Erythroblast (primary cell): ENCODE results near the gene CNIH2.

Experiments
- DNase-seq, 2 experiments: peaks; one replicate each; lab custom pipeline; 2025; lab: John Stamatoyannopoulos, UW
- GATA1 ChIP-seq: IDR thresholded peaks from 2 replicates; pipeline ENCODE4 v1.6.1; 2011; ENCODE audit warnings: low read depth, mild to moderate bottlenecking, control low read depth, low read length, moderate library complexity
- POLR2A ChIP-seq: IDR thresholded peaks from 2 replicates; pipeline ENCODE4 v1.6.1; 2011; ENCODE audit warnings: mild to moderate bottlenecking, low read length

Gene CNIH2

DNA sequence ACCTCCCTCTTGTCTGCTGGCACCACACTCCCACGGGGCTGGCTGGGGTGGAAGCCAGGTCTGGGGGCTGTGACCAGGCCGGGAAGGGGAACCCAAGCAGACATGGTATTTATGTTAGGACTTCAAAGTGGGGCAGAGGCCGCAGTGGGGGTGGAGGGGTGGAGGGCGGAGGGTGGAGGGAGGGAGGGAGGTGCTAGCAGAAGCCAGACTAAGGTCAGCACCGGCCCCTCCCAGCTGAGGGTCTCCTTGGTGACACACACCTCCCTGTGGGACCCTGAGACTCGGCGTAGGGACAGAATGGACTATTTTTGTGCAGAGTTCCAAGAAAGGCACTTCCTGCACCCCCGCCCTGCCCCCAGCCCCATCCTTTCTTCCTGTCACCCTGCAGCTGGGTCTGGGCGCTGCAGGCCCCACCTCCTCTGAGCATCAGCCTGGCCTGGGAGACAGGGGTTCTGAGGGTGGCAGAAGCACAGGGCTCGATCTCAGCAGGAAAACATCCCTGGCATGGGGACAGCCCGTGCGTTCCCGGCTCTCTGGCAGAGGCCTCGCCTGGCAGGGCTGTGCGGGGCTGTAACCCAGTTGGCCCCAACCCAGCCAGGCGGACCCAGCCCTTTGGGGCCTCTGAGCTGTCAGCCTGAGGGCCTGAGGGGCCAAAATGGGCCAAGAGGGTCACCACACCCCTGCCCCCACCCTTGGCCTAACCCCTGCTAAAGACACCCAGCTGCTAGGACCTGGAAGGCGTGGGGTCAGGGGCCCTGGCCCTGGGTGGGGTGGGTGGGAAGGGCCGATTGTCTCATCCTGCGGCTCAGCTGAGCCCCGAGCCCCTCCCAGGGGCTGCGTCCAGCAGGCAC, 48.5 kb downstream of the CNIH2 start:
- TF ChIP-seq GATA1 (no peak), POLR2A (no peak)
- no peak for DNase-seq

DNA sequence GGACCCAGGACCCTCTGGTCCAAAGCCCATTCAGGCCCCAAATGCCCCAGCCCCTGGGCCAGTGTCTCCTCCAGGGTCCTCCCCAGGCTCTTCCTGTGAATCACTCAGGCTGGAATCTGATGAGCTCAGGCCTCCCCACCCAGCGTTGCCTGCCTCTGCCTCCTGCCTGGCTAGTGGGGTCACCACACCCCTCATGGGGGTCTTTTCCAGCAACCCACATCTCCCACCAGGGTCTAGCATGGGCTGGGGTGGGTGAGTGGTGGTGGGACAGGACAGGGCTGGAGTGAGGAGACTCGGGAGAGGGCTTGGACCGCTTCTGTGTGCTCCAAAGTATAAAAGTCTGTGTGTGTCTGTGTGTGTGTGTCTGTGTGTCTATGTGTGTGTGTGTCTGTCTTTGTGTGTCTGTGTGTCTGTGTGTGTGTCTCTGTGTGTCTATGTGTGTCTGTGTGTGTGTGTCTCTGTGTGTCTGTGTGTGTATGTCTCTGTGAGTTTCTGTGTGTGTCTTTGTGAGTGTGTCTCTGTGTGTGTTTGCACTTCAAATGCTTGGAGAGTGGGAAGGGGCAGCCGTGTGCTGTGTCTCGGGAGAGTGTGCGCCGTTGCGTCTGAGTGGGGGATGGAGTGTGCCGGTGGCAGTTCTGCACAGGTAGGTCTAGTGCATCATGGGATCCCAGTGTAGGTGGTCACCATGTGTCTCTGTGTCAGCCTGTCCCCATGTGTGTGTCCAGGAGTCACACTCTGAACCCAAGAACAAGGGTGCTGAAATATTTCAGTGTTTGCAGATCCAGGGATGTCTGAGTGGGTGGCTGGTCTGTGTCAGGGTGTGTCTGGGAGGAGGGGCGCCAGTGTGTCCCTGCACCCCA, 49.4 kb downstream of the CNIH2 start:
- no peak for DNase-seq
- TF ChIP-seq GATA1, result no peak
- TF ChIP-seq POLR2A, result no peak

DNA sequence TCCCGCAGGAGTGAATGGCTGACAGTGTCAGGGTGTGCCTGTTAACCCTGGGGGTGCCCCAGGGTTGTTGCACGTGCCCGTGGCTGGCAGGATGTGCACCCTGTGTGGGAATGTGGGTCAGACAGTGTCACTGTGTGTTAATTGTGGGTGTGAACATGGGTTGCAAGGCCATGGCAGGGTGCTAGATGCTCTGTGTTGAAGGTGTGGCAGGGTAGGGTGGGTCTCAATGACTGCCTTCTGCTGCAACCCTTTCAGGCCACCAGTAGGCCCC, 50.0 kb downstream of the CNIH2 start:
- DNase-seq, result no peak
- TF ChIP-seq POLR2A, result no peak
- no peak for TF ChIP-seq GATA1

DNA sequence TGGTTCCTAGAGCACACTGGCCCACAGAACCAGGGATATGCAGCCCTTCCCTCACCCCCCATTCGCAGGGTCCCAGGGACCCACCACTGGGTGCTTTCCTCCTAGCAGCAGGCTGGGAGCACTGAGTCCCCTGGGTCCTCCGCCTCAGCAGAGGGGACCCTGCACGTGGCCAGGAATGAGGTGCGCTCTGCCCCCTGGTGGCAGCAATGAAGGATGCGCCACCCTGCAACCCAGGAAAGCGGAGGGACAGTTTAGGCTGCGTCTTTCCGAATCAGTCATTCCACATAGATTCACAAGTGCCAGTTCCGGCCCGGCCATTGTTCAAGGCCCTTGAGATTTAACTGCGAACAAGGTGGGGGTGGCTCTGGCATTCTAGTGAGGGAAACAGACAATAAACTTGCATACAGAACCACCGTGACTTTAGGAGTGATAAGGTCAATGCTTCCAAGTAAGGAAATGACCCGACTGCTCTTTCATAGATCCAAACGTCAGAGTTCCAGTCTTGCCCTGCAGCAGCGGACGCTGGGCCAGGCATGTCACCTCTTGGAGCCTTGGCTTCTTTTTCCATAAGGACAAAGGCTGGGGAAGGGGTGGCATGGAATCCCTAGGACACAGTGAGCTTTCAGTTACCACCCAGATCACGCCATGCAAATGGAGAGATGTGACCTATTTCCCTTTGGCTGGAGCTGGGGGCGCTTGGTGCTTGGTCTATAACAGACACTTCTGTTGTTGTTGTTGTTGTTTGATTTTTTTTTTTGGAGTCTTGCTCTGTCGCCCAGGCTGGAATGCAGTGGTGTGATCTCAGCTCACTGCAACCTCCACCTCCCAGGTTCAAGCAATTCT, 50.5 kb downstream of the CNIH2 start:
- TF ChIP-seq POLR2A (no peak), GATA1 (no peak)
- peak; percentile 75 to 86 for DNase-seq

DNA sequence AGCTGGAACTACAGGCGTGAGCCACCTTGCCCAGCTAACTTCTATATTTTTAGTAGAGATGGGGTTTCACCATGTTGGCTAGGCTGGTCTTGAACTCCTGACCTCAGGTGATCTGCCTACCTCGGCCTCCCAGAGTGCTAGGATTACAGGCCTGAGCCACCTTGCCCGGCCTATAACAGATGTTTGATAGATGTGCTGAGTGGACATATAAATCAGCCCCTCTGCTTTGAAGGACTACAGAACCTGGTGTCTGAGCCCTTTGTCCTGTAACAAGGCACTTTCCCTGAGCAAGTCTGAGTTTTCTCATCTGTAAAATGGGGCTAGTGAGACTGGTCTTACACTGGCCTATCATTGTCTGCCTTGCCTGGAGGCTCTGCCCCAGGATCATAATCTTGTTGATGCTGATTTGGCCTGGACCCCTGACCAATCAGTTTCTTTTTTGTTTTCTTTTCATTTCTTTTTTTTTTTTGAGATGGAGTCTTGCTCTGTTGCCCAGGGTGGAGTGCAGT, 51.2 kb downstream of the CNIH2 start:
- no peak for TF ChIP-seq POLR2A
- no peak for TF ChIP-seq GATA1
- DNase-seq, result no peak

DNA sequence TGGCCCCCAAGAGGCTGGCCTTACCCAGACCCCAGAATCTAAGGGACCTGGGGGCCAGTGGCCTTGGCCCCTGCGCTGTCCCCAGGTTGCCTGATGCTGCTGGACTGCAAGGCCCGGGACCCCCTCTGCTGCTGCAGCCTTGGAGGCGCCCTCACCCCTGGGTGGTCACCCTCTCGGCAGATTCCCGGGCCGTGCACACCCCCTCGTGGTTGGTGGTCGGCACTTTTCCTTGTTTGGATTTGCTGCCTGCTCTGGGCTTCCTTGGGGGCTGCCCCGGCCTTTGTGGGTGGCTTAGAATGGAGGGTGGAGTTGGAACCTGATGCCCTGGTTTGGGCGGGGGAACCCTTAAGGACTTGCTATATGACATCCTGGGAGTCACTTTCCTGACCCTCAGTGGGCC, 53.0 kb downstream of the CNIH2 start:
- no peak for DNase-seq

DNA sequence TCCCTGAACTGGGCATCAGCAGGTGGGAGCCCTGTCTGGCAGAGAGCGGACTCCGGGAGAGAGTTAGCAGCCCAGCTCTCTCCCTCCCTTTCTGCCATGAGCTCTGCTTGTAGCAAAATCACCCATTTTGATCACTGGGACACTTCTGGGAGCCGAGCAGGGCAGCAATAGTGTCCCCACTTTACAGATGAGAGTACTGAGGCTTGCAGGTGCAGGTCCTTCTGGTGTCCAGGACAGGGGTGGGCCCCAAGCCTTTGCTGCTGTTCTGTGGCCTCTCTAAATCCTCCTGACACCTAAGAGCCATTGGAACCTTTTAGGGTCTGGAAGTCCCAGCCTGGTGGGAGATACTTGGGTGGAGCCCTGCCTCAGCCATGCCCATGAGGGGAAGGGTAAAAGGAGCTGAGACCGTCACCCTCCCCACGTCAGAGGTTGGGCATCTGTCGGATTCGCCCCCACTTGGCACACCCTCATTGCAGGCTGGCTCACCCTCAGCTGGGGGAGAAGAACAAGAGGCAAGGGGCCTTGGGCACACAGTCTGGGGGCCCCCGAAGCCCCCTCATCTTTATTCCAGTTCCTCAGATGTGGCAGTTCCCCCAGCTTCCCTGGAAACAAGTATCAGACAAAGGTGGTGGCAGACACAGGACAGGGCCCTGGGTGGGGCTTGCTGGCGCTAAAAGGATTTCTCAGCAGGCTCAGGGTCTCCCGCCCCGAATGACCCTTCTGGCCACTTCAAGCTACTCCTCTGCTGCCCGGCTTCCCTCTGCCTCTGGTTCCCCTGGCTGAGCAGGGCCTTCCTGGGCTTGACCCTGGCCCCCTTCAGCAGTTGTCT, 53.8 kb downstream of the CNIH2 start:
- DNase-seq, result no peak
- no peak for TF ChIP-seq POLR2A
- no peak for TF ChIP-seq GATA1

More for the DNA sequence above, 53.0 kb downstream of the CNIH2 start:
- TF ChIP-seq GATA1 (no peak), POLR2A (no peak)

DNA sequence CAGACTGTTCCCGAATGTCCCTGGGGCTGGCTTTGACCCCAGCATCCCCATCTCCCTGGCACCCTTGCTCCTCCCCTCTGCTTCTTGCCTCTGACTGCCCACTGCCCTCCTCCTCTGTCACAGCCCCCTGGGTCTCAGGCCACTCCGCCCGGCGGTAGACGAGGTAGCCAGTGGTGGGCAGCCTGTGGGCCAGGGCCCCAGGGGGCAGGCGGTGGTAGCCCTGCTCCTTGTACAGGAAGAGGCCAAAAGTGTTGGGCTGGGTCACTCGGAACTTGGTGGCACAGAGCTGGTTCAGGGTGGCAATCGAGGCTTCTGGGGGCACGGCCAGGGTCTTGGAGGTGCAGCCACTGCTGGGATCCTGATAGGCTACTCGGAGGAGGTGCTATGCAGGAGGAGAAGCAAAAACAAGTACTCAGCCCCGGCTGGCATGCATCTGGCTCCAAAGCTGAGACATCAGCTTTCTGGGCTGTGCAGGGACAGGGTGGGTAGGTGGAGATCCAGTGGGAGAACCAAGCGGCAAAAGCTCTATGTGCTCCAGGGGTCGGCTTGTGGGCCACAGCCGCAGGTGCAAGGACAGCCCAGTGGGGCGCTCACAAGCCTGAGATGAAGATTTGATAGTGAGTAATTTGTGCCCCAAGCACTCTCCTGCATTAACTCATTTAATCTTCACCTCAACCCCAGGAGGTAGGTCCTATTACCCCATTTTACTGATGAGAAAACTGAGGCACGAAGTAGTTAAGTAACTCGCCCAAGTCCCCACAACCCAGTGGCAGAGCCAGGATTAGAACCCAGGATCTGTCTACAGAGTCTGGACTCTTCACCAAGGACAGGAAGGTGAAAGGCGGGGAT, 54.6 kb downstream of the CNIH2 start:
- no peak for DNase-seq
- TF ChIP-seq POLR2A, result no peak
- no peak for TF ChIP-seq GATA1

DNA sequence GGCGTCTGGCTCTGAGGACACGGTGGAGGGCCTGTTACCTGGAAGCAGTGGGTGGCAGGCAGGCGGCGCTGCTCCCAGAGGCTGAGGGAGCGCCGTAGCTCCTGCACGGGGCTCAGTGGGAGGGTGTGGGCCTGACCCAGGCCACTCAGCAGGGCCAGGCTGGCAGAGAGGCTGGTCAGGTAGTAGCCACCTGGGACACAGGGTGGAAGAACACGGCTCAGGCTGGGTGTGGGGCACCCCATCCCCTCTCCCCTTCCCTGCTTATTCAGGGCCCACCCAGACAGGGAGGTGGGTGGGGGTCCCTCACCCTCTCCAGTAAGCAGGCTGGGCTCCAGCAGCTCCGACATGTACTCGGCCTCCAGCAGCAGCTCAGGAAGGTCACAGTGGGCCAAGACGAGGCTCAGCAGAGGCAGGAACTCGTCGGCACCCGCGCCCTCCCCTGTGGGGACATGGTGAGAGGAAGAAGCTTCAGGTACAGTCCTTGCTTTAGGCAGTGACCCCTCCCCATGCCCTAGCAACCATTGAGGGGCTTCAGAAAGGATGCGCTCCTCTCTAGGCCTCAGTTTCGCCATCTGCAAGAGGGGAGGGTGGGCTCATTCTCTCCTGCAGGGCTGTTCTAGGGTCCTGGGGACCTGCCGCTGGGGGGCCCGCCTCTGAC, 55.4 kb downstream of the CNIH2 start:
- TF ChIP-seq POLR2A, result no peak
- no peak for TF ChIP-seq GATA1
- no peak for DNase-seq
